DMS 273 (cell line): ENCODE data around the gene DHRS4.
A peak's percentile ranks its signal among the peaks of the same experiment; 100 is the strongest.

Experiments used
- DNase-seq: peaks from one replicate; lab custom pipeline; 2025; ENCODE audit not compliant: unreplicated experiment; lab: John Stamatoyannopoulos, UW

The DHRS4 gene

GRCh38 chr14:23953464-23954278 lies at the start of gene DHRS4:
Gene DHRS4 (plus strand): TSS chr14:23953770. CDS start chr14:23953789, 19 bp downstream.
- peak; percentile 95 for DNase-seq

DNA sequence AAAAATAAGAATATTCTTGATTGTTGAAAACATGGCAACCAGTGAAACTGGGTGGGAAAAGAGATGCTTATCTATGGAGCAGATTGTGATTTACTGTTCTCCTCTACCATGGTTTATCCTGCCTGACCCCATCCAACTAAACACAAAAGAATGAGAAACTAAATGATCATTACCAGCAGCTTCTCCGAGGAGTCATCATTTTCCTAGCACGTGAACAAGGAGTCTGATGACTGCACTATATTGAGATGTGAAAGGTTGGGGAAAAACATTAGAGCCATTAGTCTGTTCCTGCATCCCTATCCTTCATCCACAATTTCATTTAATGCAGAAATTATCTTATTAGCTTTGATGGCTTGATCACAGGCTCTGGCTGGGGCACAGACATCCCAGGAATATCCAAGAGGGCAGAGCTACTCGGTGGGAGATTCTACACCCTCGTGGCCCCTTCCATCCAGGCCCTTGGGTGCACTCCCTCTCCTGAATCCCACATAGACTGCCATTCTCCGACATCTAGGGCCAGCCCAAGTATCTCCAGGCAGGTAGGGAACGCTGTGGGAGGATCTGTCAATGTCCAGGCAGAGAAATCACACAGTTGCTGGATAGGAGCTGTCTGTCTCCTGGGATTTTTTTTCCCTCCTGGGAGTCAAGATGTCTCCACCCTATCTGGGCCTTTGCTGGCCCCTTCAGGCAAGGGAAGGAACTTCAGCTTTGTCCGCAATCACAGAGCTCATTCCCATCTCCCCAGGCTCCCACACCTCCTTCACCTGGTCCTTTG lies 43.3 kb upstream of the DHRS4 start:
- DNase-seq: peak; percentile 75

DNA sequence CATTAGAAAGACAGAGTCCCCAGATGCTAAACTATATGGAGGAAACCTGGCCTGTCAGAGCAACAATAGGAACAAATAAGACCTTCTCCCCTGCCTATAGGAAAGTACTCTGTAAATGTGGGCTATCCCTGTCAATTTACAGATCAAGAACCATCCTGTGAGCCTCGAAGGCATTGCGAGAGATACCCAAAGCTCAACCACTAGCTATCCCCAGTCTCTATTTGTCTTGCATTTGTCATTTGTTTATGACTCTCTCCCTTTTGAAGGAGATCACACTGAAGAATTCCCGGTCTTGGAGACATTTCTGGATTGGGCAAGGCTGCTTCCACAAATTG lies 42.7 kb upstream of the DHRS4 start:
- DNase-seq: no peak

GRCh38 chr14:23915559-23915958 lies 38.0 kb upstream of the DHRS4 start:
- no peak for DNase-seq

GRCh38 chr14:23916004-23916403 lies 37.6 kb upstream of the DHRS4 start:
- no peak for DNase-seq

DNA sequence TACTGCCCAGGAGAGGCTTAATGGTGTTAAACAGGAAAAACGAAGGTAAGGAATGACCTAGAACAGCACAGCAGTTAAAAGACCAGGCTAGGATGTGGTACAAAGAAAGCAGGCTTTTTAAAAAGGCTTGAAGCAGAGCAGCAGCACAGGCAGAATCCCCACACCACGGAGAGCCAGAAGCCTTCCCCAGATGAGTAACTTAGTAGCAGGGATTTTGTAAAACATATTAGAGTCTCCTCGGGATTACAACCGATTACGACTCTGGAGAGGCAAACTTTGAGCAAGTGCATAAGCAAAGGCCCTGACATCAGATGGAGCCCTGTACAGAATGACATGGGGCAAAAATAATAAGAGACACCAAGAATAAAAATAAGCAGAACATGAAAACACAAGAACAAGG lies 37.1 kb upstream of the DHRS4 start:
- no peak for DNase-seq

- DNase-seq: no peak
Observed at GRCh38 chr14:23922545-23922944, 31.0 kb upstream of the DHRS4 start.

- no peak for DNase-seq
Observed at GRCh38 chr14:23925523-23926075, 28.0 kb upstream of the DHRS4 start.

DNA sequence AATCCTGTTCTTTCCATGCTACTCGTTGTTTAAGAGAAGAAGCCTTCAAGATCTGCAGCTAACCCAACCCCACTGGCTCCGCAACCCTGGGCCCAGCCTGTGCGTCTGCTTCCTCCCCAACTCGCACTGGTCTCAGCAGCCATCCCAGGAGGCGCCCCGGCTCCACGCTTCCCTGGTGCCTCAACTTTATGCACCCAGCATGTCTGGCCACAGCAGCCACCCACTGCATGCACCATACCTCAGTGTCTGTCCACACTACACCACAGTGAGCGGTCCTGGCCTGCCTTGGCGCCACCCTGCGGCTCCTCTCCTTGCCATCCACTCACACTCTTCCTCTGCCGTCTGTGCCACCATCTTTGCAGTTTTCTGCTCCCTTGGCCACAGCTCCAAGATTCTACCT lies 27.0 kb upstream of the DHRS4 start:
- no peak for DNase-seq

GRCh38 chr14:23929136-23929535 lies 24.4 kb upstream of the DHRS4 start:
- DNase-seq: no peak

DNA sequence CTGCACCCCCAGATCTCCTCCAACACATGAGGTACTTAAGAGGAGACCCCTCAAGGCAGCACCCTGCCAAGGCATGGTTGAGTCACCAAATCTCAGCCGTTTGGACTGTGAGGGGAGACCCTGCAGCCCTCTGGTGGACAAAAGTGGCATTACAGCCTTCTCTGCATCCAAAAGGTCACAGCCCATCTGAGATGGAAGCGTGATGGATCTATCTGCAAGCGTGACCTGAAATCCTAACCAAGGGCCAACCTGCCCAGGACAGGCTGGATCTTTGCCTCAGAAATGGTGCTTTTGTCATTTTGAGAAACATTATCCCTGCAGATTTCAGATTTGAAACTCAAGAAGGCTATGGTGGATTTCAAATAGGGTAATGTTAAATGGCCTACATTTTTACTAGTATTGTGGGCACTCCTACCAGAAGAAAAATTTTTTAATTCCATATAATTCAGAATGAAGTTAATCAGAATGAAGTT lies 23.7 kb upstream of the DHRS4 start:
- peak; percentile 91 for DNase-seq

- DNase-seq: no peak
Observed at GRCh38 chr14:23930742-23931141, 22.8 kb upstream of the DHRS4 start.

DNA sequence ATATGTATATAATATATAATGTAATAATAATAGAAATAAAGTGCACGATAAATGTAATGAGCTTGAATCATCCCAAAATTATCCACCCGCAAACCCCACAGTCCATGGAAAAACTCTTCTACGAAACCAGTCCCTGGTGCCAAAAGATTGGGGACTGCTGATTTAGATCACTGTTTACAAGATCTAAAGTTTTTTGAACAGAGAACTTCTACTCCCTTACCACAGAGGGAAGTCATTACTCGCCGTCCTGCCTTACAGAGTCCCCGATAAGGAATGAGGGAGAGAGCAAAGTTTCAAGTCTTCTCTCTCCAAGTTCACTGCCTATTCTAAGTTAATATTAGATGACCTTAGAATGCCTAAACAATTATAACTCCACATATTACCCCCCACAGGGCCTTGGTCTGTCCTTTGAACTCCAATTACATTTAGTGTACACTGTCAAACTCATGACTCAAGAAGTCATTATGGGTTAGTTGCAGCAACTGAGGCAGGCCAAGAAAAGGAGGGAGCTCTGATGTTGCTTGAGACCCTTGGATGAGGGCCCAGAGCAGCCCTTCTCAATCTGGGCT lies 21.8 kb upstream of the DHRS4 start:
- no peak for DNase-seq

DNA sequence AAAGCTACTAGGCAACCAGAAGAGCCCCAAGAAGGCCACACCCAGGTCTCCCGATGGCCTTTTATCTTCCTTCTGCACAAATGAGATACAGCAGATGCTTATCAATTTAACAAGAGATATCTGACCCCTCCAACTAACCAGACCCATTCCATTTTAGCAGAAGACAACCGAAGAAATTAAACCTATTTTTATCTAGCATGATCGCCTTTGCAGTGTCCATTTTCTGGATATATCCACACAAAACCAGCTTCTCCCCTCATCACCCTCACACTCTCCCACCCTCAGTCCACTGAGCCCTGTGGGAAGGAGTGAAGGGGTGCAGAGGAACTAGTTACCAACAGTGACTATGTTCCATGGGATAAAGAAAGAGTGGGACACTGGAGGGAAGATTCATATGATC lies 20.9 kb upstream of the DHRS4 start:
- DNase-seq: no peak

GRCh38 chr14:23933108-23933741 lies 20.3 kb upstream of the DHRS4 start:
- DNase-seq: no peak

GRCh38 chr14:23933742-23934128 lies 19.8 kb upstream of the DHRS4 start:
- DNase-seq: no peak

DNA sequence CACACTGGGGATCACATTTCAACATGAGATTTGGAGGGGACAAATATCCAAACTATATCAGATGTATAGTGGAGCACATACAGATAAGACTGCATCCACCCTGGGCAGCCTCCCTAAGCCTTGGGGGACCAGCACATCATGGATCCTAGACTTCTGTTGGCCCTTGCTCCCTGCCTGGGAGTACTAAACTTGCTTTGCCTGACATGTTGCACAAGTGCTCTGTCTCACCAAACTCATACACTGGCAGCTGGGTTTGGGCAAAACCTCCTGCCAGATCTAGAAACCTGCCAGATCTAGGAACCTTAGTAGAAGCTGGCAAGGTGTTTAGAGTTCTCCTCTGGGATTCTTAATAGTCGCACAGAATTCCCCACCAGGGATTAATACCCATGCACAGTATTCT lies 18.4 kb upstream of the DHRS4 start:
- DNase-seq: no peak

DNA sequence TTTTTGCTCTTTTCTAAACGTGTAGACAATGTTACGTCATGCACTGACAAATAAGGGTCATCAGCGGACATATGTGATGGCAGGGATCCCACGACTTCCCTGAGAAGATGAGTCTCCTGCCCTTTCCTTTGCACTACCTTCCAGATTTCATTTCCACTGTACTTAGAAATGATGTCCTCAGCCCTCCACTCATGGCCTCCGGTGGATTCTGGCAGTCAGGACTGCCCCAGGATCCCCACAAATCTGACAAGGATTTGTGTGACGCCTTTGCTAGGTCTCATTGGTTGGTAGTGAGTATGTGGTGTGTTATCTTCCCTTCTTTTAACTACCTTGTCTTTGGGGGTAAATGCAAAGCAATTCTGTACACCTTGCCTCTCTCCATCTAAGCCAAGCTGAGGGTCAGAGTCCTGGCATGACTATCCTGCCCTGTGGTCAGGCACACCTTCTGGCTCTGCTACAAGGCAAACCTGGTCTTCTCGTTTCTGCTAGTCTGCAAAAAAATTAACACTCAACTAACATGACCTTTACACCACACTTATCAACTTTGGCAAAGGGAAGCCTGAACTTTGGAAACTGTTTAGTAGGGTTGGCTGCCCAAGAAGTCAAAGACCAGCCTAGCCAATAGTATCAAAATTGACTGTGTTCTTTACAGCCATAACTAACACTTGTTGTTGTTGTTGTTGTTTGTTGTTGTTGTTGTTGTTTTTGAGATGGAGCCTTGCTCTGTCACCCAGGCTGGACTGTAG lies 17.3 kb upstream of the DHRS4 start:
- DNase-seq: no peak

DNA sequence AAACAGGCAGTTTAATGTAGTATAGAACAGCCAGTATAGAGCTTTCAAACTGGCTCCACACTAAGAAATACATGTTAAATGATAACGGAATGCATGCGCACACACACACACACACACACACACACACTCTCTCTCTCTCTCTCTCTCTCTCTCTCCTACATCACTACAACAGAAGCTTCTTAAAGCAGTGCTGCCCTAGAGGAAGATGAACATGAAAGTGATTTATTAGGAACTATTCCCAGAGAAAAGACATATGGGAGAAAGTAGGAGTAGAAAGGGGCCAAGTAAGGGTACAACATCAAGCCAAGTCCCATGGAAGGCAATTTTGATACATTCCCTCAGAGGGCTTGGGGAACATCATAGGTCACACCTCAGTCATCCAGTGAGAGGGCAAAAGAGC lies 16.4 kb upstream of the DHRS4 start:
- no peak for DNase-seq

DNA sequence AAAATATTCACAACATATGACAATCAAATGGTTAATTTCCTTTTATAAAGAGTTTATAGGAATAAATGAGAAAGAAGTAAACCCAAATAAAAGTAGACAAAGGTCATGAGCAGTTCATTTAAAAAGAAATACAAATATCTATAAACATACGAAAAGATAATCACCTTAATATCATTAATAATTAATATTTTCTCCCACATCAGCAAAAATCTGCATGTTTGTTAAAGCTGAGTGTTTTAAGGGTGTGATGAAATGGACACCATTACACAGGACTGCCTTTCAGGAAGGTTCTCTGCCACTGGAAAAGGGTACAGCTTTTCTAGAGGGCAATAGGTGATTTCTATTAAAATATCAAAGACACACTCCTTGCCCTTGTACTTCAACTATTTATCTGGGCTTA lies 14.7 kb upstream of the DHRS4 start:
- DNase-seq: no peak
